HUES48 (cell line): ENCODE measurements around the gene DNAJC17.

Source experiments
- H3K27ac ChIP-seq: one replicate; pipeline ENCODE4 v1.7.0; 2013; ENCODE audit warnings: low read depth, low read length, inconsistent platforms
- H3K27me3 ChIP-seq: 2 replicates; pipeline ENCODE4 v1.6.1; 2013; ENCODE audit warnings: mild to moderate bottlenecking, low read length; ENCODE audit not compliant: control insufficient read depth, insufficient read depth
- H3K36me3 ChIP-seq: 2 replicates; pipeline ENCODE4 v1.6.1; 2013; ENCODE audit warnings: low read length; ENCODE audit not compliant: control insufficient read depth, insufficient read depth
- H3K4me1 ChIP-seq: 2 replicates; pipeline ENCODE4 v1.6.1; 2013; ENCODE audit warnings: mild to moderate bottlenecking, low read length; ENCODE audit not compliant: control insufficient read depth, insufficient read depth
- H3K4me3 ChIP-seq: 2 replicates; pipeline ENCODE4 v1.5.1; 2013; ENCODE audit warnings: mild to moderate bottlenecking, low read depth, low read length
- H3K9ac ChIP-seq: 2 replicates; pipeline ENCODE4 v1.6.1; 2013; ENCODE audit warnings: mild to moderate bottlenecking, low read depth, low read length, moderate library complexity
- H3K9me3 ChIP-seq: 2 replicates; pipeline ENCODE4 v1.6.1; 2013; ENCODE audit warnings: low read length; ENCODE audit not compliant: control insufficient read depth, insufficient read depth

Gene DNAJC17

DNA sequence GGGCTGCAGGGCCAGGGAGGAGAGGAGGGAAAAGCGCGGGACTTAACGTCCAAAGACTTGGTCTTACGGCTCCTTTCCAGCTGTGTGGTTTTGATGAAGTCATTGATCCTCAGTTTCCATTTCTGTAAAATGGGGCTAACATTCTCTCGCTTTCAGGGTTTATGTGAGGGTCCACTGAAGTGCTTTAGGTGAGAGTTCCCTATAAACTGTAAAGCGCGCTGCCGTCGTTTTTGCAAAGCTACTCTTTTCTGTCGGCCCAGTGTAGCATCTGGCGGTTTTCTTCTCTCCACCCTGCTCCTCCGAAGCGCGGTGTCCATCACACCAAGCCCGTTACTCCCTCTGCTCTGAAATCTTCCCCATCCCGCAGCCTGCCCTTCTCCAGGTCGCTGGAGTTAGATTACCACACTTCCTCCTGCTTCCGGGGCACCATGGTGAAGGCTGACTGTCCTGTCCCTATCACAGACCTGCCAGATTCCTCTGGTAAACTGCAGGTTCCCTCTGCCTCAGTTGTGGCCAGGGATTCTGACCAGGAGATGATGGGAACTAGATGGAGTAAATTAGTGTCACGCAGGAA lies 702 bp upstream of the DNAJC17 start:
- Histone ChIP-seq H3K4me3 (peak overlapping the region; percentile 84), H3K9ac (no peak overlapping the region; the same call in 1 of the 2 replicates), H3K27ac (no peak overlapping the region), H3K9me3 (no peaks in the 10 kb centered on the region), H3K4me1 (peaks cover 4% of the 10 kb centered on the region), H3K27me3 (no peaks in the 10 kb centered on the region), H3K36me3 (peaks cover 16% of the 10 kb centered on the region)

DNA sequence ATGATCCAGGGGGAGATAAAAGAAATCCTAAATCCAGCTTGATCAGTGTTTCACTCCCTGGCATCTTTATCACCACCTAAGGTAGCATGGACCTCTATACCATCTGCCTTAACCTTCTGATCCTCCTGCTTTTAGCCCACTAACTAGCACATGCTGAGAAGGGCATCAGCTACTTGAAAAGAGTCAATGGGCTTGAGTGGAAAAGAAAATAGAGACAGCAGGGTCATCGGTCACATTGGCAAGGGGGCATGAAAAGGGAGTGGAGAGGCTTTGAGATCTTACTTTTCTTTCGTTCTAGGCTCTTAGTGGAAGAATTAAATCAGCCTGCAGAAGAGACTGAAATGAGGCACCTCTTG lies 623 bp downstream of the DNAJC17 start:
- Histone ChIP-seq H3K27ac (peak overlapping the region; percentile 61), H3K27me3 (no peaks in the 10 kb centered on the region), H3K9ac (peak overlapping the region; percentile 61), H3K4me3 (peak overlapping the region; percentile 84), H3K9me3 (no peaks in the 10 kb centered on the region), H3K36me3 (peaks cover 16% of the 10 kb centered on the region), H3K4me1 (peaks cover 4% of the 10 kb centered on the region)

DNA sequence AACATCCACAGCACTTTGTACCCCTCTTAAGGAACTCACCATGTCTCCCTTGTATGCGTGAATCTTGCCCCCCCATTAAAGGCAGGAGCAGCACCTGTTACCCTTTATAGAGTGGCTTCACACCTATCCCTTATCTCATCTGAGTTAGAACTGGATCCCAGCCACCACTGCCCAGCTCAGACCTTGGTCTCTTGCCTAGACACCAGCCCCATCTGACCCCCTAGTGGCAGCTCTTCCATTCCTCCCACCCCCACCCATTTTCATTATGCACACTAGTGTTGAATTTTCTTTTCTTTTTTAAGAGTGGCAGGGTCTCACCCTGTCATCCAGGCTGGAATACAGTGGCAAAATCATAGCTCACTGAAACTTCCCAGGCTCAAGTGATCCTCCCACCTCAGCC lies 3.6 kb downstream of the DNAJC17 start:
- H3K27me3 ChIP-seq: no peaks in the 10 kb centered on the region
- no peak overlapping the region for H3K27ac ChIP-seq
- no peaks in the 10 kb centered on the region for H3K9me3 ChIP-seq
- H3K4me3 ChIP-seq: no peak overlapping the region
- peaks cover 11% of the 10 kb centered on the region for H3K4me1 ChIP-seq
- no peak overlapping the region for H3K9ac ChIP-seq
- no peaks in the 10 kb centered on the region; the same call in 1 of the 2 replicates for H3K36me3 ChIP-seq

- no peak overlapping the region for H3K4me3 ChIP-seq
- no peaks in the 10 kb centered on the region for H3K27me3 ChIP-seq
- H3K9ac ChIP-seq: no peak overlapping the region
- H3K27ac ChIP-seq: no peak overlapping the region
- H3K4me1 ChIP-seq: peaks cover 17% of the 10 kb centered on the region
- H3K9me3 ChIP-seq: no peaks in the 10 kb centered on the region
- no peaks in the 10 kb centered on the region; the same call in 1 of the 2 replicates for H3K36me3 ChIP-seq
Measured at GRCh38 chr15:40803076-40803475, 4.2 kb downstream of the DNAJC17 start.

- Histone ChIP-seq H3K9ac (no peak overlapping the region), H3K27me3 (no peaks in the 10 kb centered on the region), H3K36me3 (no peaks in the 10 kb centered on the region; the same call in 1 of the 2 replicates), H3K4me1 (peaks cover 24% of the 10 kb centered on the region), H3K9me3 (no peaks in the 10 kb centered on the region), H3K27ac (no peak overlapping the region), H3K4me3 (no peak overlapping the region)
Measured at GRCh38 chr15:40799523-40799922, 7.8 kb downstream of the DNAJC17 start.

GRCh38 chr15:40796512-40796911 lies 10.8 kb downstream of the DNAJC17 start:
- Histone ChIP-seq H3K4me1 (peaks cover 24% of the 10 kb centered on the region), H3K9ac (no peak overlapping the region), H3K9me3 (no peaks in the 10 kb centered on the region), H3K36me3 (0 out of 2 replicates have a peak, but pooled peaks cover 3% of the 10 kb centered on the region), H3K27ac (no peak overlapping the region), H3K27me3 (no peaks in the 10 kb centered on the region), H3K4me3 (no peak overlapping the region)

- Histone ChIP-seq H3K36me3 (0 out of 2 replicates have a peak, but pooled peaks cover 3% of the 10 kb centered on the region), H3K4me1 (peaks cover 24% of the 10 kb centered on the region), H3K4me3 (no peak overlapping the region), H3K27me3 (no peaks in the 10 kb centered on the region), H3K27ac (no peak overlapping the region), H3K9me3 (no peaks in the 10 kb centered on the region), H3K9ac (no peak overlapping the region)
Measured at GRCh38 chr15:40796041-40796440, 11.2 kb downstream of the DNAJC17 start.

DNA sequence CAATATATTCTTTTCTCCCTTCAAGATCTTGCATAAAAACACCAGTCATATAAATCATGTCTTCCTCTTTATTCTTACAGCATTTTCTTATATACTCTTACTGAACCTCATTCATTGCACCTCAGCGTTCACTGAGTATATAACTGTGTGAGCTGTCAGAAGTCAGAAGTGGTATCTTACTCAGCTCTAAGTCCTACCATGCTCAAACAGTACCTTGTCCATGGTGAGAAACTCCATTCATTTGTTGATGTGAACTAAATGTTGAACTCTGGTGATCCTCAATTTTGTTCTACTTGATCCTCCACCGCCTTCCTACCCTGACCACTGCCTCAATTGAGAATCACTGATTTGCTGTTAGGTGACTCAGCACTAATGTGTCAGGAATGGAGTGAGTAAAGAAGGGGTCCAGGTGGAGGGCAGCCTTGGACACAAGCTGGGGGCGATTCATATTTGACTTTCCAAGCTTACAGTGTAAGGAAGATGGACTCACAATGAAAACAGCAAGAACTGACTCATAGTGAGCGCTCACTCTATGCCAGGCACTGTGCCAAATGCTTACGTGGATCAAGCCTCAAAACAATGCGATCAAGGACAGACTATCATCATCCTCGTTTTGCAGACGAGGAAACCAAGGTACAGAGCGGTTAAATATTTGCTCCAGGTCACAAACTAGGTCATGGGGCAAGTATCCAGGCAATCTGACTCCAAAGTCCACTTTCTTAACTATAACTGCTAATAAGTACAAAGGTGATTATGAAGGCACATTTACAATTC lies 13.9 kb downstream of the DNAJC17 start:
- Histone ChIP-seq H3K36me3 (peaks cover 7% of the 10 kb centered on the region; the same call in 1 of the 2 replicates), H3K9ac (no peak overlapping the region), H3K9me3 (no peaks in the 10 kb centered on the region), H3K4me3 (no peak overlapping the region), H3K27me3 (no peaks in the 10 kb centered on the region), H3K4me1 (peaks cover 25% of the 10 kb centered on the region), H3K27ac (no peak overlapping the region)

DNA sequence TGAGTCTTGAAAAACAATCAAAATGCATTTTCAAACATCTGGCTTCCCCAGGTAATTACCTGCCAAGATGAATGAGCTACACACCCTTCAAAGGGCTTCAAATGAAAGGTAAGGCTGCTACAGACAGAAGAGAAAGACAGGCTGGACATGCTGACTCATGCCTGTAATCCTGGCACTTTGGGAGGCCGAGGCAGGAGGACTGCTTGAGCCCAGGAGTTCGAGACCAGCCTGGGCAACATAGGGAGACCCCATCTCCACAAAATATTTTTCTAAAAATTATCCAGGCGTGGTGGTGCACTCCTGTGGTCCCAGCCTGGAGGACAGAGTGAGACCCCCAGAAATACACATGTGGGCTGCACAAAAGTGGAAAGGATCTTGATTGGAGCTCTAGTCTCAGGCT lies 14.9 kb downstream of the DNAJC17 start:
- Histone ChIP-seq H3K9ac (no peak overlapping the region), H3K27ac (no peak overlapping the region), H3K4me1 (peaks cover 27% of the 10 kb centered on the region), H3K4me3 (no peak overlapping the region), H3K9me3 (no peaks in the 10 kb centered on the region), H3K36me3 (peaks cover 7% of the 10 kb centered on the region; the same call in 1 of the 2 replicates), H3K27me3 (no peaks in the 10 kb centered on the region)

- Histone ChIP-seq H3K9me3 (no peaks in the 10 kb centered on the region), H3K4me1 (peaks cover 35% of the 10 kb centered on the region), H3K27ac (no peak overlapping the region), H3K27me3 (no peaks in the 10 kb centered on the region), H3K9ac (no peak overlapping the region), H3K36me3 (peaks cover 7% of the 10 kb centered on the region; the same call in 1 of the 2 replicates), H3K4me3 (no peak overlapping the region)
Measured at GRCh38 chr15:40790718-40791117, 16.6 kb downstream of the DNAJC17 start.

DNA sequence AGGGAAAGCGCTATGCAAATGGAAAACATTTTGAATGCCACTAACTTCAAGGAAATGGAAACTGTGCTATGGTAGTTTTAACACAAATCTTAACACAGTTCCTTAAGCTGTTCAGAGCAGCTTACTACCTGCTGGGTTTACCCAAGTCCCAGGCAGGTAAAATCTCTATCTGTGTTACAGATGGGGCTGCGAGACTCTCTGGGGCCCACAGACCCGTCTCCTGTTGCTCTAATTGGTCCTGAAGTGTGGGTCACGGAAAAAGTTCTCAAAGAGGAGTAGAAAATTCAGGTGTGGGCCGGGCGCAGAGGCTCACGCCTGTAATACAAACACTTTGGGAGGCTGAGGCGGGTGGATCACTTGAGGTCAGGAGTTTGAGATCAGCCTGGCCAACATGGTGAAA lies 17.3 kb downstream of the DNAJC17 start:
- Histone ChIP-seq H3K9ac (no peak overlapping the region), H3K27ac (no peak overlapping the region), H3K9me3 (no peaks in the 10 kb centered on the region), H3K27me3 (no peaks in the 10 kb centered on the region), H3K4me3 (no peak overlapping the region), H3K4me1 (peaks cover 40% of the 10 kb centered on the region), H3K36me3 (peaks cover 7% of the 10 kb centered on the region; the same call in 1 of the 2 replicates)
